ENCODE results near the gene ZNF211.

Gene ZNF211

DNA sequence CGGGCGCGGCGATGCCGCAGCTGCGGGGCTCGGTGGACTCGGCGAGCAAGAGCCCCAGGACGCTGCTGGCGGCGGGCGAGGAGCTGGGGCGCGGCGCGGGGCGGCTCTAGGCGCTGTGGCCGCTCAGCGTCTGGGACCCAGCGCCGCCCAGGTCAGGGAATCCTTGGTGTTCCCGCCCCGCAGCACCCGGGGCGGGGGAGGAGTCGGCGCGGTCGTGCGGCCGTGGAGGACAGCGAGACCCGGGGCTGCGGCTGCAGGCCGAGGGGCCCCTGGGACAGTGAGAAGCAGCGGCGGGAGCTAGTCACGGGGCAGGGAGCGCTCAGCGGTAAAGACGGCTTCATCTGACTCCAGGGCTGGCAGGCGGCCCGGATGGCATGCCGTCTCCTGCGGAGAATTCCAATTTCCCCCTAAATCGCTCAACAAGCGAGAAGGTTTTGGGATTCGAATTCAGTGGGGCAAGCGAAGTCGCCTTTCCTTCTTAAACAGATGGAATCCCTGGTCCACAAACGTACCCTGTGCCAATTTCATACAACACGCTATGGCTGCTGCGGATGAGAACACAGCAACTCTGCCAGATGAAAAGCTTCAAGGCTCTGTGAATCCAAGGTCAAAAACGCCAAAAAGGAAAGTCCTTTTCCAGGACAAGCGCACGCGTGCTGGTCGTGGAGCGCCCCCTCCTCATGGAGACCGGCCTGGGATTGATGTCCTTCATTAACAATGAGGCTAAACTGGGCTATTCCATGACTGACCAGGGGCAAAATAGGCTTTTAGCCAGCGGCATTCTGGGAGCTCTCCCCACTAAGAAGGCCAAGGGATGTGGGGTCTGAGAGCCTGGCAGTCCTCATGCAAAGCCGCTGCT lies 31.5 kb downstream of the ZNF211 start:
- no peak overlapping the region for H3K27ac ChIP-seq (ENCODE audit: low read depth, low read length)
- H2AFZ ChIP-seq (ENCODE audit: low read depth, low read length, severe bottlenecking): no peak overlapping the region
- no peak overlapping the region for H3K4me3 ChIP-seq (ENCODE audit: insufficient read depth, low read length, poor library complexity, severe bottlenecking)

GRCh38 chr19:57665261-57665806 lies 32.4 kb downstream of the ZNF211 start:
- H3K4me2 ChIP-seq (ENCODE audit: low read depth, low read length, poor library complexity, severe bottlenecking): no peak overlapping the region

More for the DNA sequence above, 31.5 kb downstream of the ZNF211 start:
- Histone ChIP-seq H3K9ac (ENCODE audit: low read length) (no peak overlapping the region), H3F3A (ENCODE audit: insufficient read depth) (no peaks in the 10 kb centered on the region), H3K9me2 (replicated peaks; ENCODE audit: insufficient read depth, low read length) (no peaks in the 10 kb centered on the region), H3K79me2 (ENCODE audit: insufficient read depth, low read length) (no peaks in the 10 kb centered on the region), H3K36me3 (ENCODE audit: low read length) (no peaks in the 10 kb centered on the region), H3K4me2 (ENCODE audit: low read depth, low read length, poor library complexity, severe bottlenecking) (no peak overlapping the region), H3K27me3 (ENCODE audit: low read length) (no peaks in the 10 kb centered on the region), H4K20me1 (ENCODE audit: low read depth, low read length) (no peaks in the 10 kb centered on the region), H3K9me3 (ENCODE audit: insufficient read depth, low read length) (no peaks in the 10 kb centered on the region)
- no peak for TF ChIP-seq CTCF (IDR thresholded peaks at IDR 0.05; ENCODE audit: insufficient read depth, low read length, poor library complexity, severe bottlenecking)
- TF ChIP-seq EZH2phosphoT487 (conservative IDR thresholded peaks at IDR 0.05; ENCODE audit: low read length): no peak

DNA sequence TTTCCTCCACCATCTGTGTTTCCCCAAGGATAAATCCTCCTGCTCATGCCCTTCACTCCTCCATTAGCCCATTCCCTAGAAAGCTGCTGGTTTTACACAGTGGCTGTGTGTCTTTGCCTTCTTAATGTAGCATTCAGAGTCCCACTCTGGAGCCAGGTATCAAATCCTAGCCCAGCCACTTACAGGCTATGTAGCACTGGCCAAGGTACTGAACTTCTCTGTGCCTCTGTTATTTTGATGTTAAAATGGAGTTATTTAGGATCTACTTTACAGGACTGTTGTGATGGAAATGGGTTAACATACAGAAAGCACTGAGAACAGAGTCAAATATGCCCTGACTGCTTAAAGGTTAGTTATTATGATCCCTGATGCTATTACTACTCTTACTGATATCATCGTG lies 34.3 kb downstream of the ZNF211 start:
- H4K20me1 ChIP-seq (ENCODE audit: low read depth, low read length): no peaks in the 10 kb centered on the region
- no peak overlapping the region for H3K27ac ChIP-seq (ENCODE audit: low read depth, low read length)
- H3K4me2 ChIP-seq (ENCODE audit: low read depth, low read length, poor library complexity, severe bottlenecking): no peak overlapping the region
- H3K27me3 ChIP-seq (ENCODE audit: low read length): no peaks in the 10 kb centered on the region
- no peaks in the 10 kb centered on the region for H3K9me2 ChIP-seq (replicated peaks; ENCODE audit: insufficient read depth, low read length)
- no peaks in the 10 kb centered on the region for H3K36me3 ChIP-seq (ENCODE audit: low read length)
- H3K4me3 ChIP-seq (ENCODE audit: insufficient read depth, low read length, poor library complexity, severe bottlenecking): no peak overlapping the region
- no peak overlapping the region for H2AFZ ChIP-seq (ENCODE audit: low read depth, low read length, severe bottlenecking)
- no peak overlapping the region for H3K9ac ChIP-seq (ENCODE audit: low read length)
- H3K9me3 ChIP-seq (ENCODE audit: insufficient read depth, low read length): no peaks in the 10 kb centered on the region
- TF ChIP-seq EZH2phosphoT487 (conservative IDR thresholded peaks at IDR 0.05; ENCODE audit: low read length): no peak
- TF ChIP-seq CTCF (IDR thresholded peaks at IDR 0.05; ENCODE audit: insufficient read depth, low read length, poor library complexity, severe bottlenecking): no peak
- no peaks in the 10 kb centered on the region for H3K79me2 ChIP-seq (ENCODE audit: insufficient read depth, low read length)
- no peaks in the 10 kb centered on the region for H3F3A ChIP-seq (ENCODE audit: insufficient read depth)

More at GRCh38 chr19:57665261-57665806, 32.4 kb downstream of the ZNF211 start:
- no peaks in the 10 kb centered on the region for H3K9me2 ChIP-seq (replicated peaks; ENCODE audit: insufficient read depth, low read length)
- H3K9me3 ChIP-seq (ENCODE audit: insufficient read depth, low read length): no peaks in the 10 kb centered on the region
- H3K27ac ChIP-seq (ENCODE audit: low read depth, low read length): no peak overlapping the region
- no peaks in the 10 kb centered on the region for H3K27me3 ChIP-seq (ENCODE audit: low read length)
- no peak overlapping the region for H3K9ac ChIP-seq (ENCODE audit: low read length)
- no peaks in the 10 kb centered on the region for H3F3A ChIP-seq (ENCODE audit: insufficient read depth)
- no peak overlapping the region for H2AFZ ChIP-seq (ENCODE audit: low read depth, low read length, severe bottlenecking)
- H3K4me3 ChIP-seq (ENCODE audit: insufficient read depth, low read length, poor library complexity, severe bottlenecking): no peak overlapping the region
- no peaks in the 10 kb centered on the region for H4K20me1 ChIP-seq (ENCODE audit: low read depth, low read length)
- H3K79me2 ChIP-seq (ENCODE audit: insufficient read depth, low read length): no peaks in the 10 kb centered on the region
- H3K36me3 ChIP-seq (ENCODE audit: low read length): no peaks in the 10 kb centered on the region
- no peak for TF ChIP-seq EZH2phosphoT487 (conservative IDR thresholded peaks at IDR 0.05; ENCODE audit: low read length)

GRCh38 chr19:57668635-57669034 lies 35.7 kb downstream of the ZNF211 start, which contains the start of gene ZSCAN4:
Gene ZSCAN4 (plus strand): TSS chr19:57668935. CDS start chr19:57676146, 7,211 bp downstream.
- Histone ChIP-seq H3K27me3 (ENCODE audit: low read length) (no peaks in the 10 kb centered on the region), H3K4me2 (ENCODE audit: low read depth, low read length, poor library complexity, severe bottlenecking) (no peak within 1 kb of the TSS), H3K36me3 (ENCODE audit: low read length) (no peaks in the 10 kb centered on the region), H3K4me3 (ENCODE audit: insufficient read depth, low read length, poor library complexity, severe bottlenecking) (no peak within 1 kb of the TSS), H2AFZ (ENCODE audit: low read depth, low read length, severe bottlenecking) (no peak within 1 kb of the TSS), H3F3A (ENCODE audit: insufficient read depth) (no peaks in the 10 kb centered on the region), H4K20me1 (ENCODE audit: low read depth, low read length) (no peaks in the 10 kb centered on the region), H3K9ac (ENCODE audit: low read length) (no peak within 1 kb of the TSS), H3K9me3 (ENCODE audit: insufficient read depth, low read length) (no peaks in the 10 kb centered on the region), H3K9me2 (replicated peaks; ENCODE audit: insufficient read depth, low read length) (no peaks in the 10 kb centered on the region), H3K79me2 (ENCODE audit: insufficient read depth, low read length) (no peaks in the 10 kb centered on the region), H3K27ac (ENCODE audit: low read depth, low read length) (no peak within 1 kb of the TSS)
- TF ChIP-seq EZH2phosphoT487 (conservative IDR thresholded peaks at IDR 0.05; ENCODE audit: low read length): no peak
- no peak for TF ChIP-seq CTCF (IDR thresholded peaks at IDR 0.05; ENCODE audit: insufficient read depth, low read length, poor library complexity, severe bottlenecking)
